GM10266 (cell line): ENCODE measurements around the gene MTERF4.

Experiments
- DNase-seq: peaks from one replicate; pipeline ENCODE4 v3.0.0; 2012; ENCODE audit errors: extremely low spot score
- CTCF ChIP-seq: IDR thresholded peaks from 2 replicates; pipeline ENCODE4 v1.5.1; 2012; ENCODE audit warnings: mild to moderate bottlenecking, low read depth; ENCODE audit not compliant: control insufficient read depth, insufficient read depth; ENCODE audit errors: missing control alignments

The MTERF4 gene

DNA sequence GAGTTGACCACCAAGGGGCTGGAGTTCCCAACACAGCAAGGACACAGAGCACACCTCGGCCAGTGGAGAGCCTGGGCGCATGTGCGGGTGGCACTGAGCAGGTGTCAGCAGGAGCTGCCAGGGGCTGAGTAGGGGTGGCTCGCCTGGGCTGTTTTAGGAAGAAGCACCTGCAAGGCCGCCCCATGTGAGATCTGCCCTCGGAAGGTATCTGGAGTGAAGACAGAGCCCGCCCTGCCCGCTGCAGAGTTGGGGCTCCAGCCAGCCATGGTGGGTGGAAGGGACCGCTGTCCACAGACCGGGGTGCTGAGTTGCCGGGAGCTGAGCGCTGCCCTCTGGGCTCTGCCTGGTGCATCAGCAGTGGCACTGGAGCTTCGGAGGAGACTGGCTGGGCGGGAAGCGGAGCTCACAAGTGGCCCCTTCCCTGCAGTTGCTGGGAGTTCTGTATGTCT is 35.2 kb downstream of the MTERF4 start:
- no peak for DNase-seq
- TF ChIP-seq CTCF: no peak

DNA sequence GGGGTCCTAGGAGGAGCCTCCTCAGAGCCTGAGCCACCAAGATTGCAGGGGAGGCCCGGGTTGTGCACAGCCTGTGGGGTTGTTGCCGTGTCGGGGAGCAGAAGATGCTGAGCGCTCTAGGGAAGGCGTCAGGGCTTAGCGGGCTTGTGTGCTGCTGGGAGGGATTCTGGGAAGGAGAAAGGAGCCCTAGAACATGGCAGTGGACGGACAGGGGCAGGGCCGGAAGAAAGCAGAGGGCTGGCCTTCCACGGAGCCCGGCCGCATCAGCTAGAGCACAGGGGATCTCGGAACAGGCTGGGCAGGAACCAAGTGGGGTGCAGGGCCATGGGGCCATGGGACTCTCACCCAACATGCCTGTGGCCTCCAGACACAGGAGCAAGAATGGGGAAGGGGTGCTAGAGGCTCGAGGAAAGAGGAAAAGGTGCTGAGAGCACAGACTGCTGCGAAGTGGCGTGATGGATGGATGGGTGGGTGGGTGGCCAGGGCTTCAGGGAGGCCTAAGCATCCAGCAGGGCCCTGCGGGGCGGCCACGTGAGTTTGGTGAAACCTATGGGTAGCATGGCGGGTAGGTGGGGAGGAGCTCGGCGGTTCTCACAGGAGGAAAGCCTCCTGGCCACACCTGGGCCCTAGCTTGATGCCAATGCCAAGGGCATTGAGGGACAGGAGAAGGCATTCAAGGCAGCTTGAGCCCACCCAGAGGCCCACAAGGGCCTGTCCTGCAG is 35.8 kb downstream of the MTERF4 start:
- no peak for DNase-seq
- no peak for TF ChIP-seq CTCF

DNA sequence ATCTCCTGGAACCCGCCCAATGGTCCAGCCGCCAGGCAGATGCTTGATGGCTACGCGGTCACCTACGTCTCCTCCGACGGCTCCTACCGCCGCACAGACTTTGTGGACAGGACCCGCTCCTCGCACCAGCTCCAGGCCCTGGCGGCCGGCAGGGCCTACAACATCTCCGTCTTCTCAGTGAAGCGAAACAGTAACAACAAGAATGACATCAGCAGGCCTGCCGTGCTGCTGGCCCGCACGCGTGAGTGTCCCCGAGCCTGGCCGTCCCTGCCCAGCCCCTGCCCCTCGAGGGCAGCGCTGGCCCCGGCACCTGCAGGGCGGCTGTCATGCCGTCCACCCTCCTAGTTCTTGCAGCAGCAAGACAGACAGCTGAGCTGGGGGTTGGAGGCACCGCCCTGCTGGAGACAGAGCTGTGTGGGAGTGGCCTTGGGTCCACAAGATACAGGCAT is 36.7 kb downstream of the MTERF4 start:
- no peak for TF ChIP-seq CTCF

DNA sequence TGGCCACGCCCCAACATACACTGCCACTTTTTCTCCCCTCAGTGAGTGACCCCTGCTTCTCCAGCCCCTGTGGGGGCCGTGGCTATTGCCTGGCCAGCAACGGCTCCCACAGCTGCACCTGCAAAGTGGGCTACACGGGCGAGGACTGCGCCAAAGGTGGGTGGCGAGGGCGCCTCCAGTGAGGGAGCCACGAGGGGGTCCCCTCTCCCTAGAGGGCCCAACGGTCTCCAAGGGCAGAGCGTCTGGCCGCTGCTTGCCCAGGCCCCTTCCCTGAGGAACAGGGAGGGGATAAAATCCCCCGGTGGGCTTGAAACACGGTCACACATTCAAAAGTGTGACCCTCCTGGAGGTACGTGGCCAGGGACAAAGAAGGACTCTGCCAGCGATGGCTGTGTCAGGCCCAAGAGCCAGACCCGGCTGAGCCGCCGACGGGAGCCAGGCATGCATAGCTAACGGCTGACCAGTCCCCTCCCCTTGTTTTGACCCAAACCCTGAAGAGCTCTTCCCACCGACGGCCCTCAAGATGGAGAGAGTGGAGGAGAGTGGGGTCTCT is 37.2 kb downstream of the MTERF4 start:
- no peak for DNase-seq
- TF ChIP-seq CTCF: no peak

More for the DNA sequence above, 36.7 kb downstream of the MTERF4 start:
- no peak for DNase-seq

GRCh38 chr2:241064008-241064801 is 37.9 kb downstream of the MTERF4 start:
- no peak for TF ChIP-seq CTCF
- DNase-seq: peak; percentile 72

GRCh38 chr2:241063587-241063986 is 38.5 kb downstream of the MTERF4 start:
- DNase-seq: no peak

More at GRCh38 chr2:241063587-241063986, 38.5 kb downstream of the MTERF4 start:
- TF ChIP-seq CTCF: no peak
